ENCODE data around the gene CCDC92. TPM values are rescaled to one million over a fixed set of nuclear protein-coding genes. Genes with fewer than 3 reads are reported as not detected.

The CCDC92 gene
- polyA plus RNA-seq, 1 of the 3 experiments (the other 2 are of a cell fraction): 53.5 TPM

- H3K27me3 ChIP-seq (ENCODE audit: insufficient read depth): no peaks in the 10 kb centered on the region
- H3K36me3 ChIP-seq (replicated peaks in 1 of 2; ENCODE audit: control insufficient read depth in 1 of 2, insufficient read depth in 2 of 2, low read length in 1 of 2): peaks cover 0 to 3% of the 10 kb centered on the region in 2 experiments
- no peaks in the 10 kb centered on the region for H3F3A ChIP-seq (replicated peaks; ENCODE audit: insufficient read depth)
- POLR2A ChIA-PET: no interaction called here
- no peaks in the 10 kb centered on the region for H3K9me2 ChIP-seq
- H3K4me2 ChIP-seq: no peak overlapping the region
- peaks cover 19% of the 10 kb centered on the region for H3K79me2 ChIP-seq (ENCODE audit: insufficient read depth)
- H3K4me1 ChIP-seq (ENCODE audit: control insufficient read depth in 1 of 2, insufficient read depth in 2 of 2, low read depth in 1 of 2, low read length in 1 of 2): peaks cover 0 to 9% of the 10 kb centered on the region in 2 experiments; a peak in 2 of 4 replicates
- no peak overlapping the region for H3K27ac ChIP-seq (ENCODE audit: low read depth in 2 of 2, low read length in 1 of 2)
- H4K20me1 ChIP-seq (ENCODE audit: insufficient read depth): peaks cover 4% of the 10 kb centered on the region; the same call in 1 of the 2 replicates
- CTCF ChIA-PET: interaction anchor here (2.2 kb wide), 1 partner anchor 52 kb away, joined by 6 read pairs; no protein-coding TSS in a partner anchor
- no peaks in the 10 kb centered on the region for H3K9me3 ChIP-seq
- WGBS (ENCODE audit: low lambda C conversion rate): 96% methylated on average over 3 of the region's 3 CpGs
- H2AFZ ChIP-seq (ENCODE audit: low read depth): no peak overlapping the region
- H3K9ac ChIP-seq: no peak overlapping the region
- no peak overlapping the region for H3K4me3 ChIP-seq (ENCODE audit: low read depth in 2 of 2, low read length in 1 of 2)
- TF ChIP-seq CTCF (IDR thresholded peaks at IDR 0.05): no peak
- TF ChIP-seq JUND (IDR thresholded peaks at IDR 0.05): no peak
- no peak for TF ChIP-seq RCOR1 (IDR thresholded peaks at IDR 0.05; ENCODE audit: low read length)
- no peak for TF ChIP-seq FOXJ3 (CRISPR knock-in tag; IDR thresholded peaks at IDR 0.05)
- no peak for TF ChIP-seq CHD2 (IDR thresholded peaks at IDR 0.05; ENCODE audit: low read length, partially characterized antibody)
- TF ChIP-seq EZH2phosphoT487 (IDR thresholded peaks at IDR 0.05; ENCODE audit: borderline replicate concordance, low read depth): no peak
- TF ChIP-seq USF1 (IDR thresholded peaks at IDR 0.05; ENCODE audit: borderline replicate concordance, low read depth): no peak
- no peak for TF ChIP-seq PBX3 (IDR thresholded peaks at IDR 0.05)
- no peak for TF ChIP-seq GATA2 (CRISPR knock-in tag; IDR thresholded peaks at IDR 0.05)
- no peak for DNase-seq
Observed at GRCh38 chr12:123957196-123957595, 15.4 kb downstream of the CCDC92 start.

- Histone ChIP-seq H3K4me2 (no peak overlapping the region), H3K4me3 (ENCODE audit: low read depth in 2 of 2, low read length in 1 of 2) (no peak overlapping the region), H3K9ac (no peak overlapping the region), H3F3A (replicated peaks; ENCODE audit: insufficient read depth) (no peaks in the 10 kb centered on the region), H3K27me3 (ENCODE audit: insufficient read depth) (no peaks in the 10 kb centered on the region), H3K27ac (ENCODE audit: low read depth in 2 of 2, low read length in 1 of 2) (no peak overlapping the region), H3K4me1 (ENCODE audit: control insufficient read depth in 1 of 2, insufficient read depth in 2 of 2, low read depth in 1 of 2, low read length in 1 of 2) (peaks cover 0 to 6% of the 10 kb centered on the region in 2 experiments; a peak in 1 of 4 replicates), H3K9me3 (no peaks in the 10 kb centered on the region), H3K79me2 (ENCODE audit: insufficient read depth) (peaks cover 12% of the 10 kb centered on the region), H2AFZ (ENCODE audit: low read depth) (no peak overlapping the region), H3K9me2 (no peaks in the 10 kb centered on the region), H4K20me1 (ENCODE audit: insufficient read depth) (peaks cover 4% of the 10 kb centered on the region; the same call in 1 of the 2 replicates), H3K36me3 (replicated peaks in 1 of 2; ENCODE audit: control insufficient read depth in 1 of 2, insufficient read depth in 2 of 2, low read length in 1 of 2) (peaks cover 0 to 3% of the 10 kb centered on the region in 2 experiments)
- WGBS (ENCODE audit: low lambda C conversion rate): 94% methylated on average over 9 of the region's 9 CpGs
- ChIA-PET CTCF (interaction anchor here (0.7 to 2.2 kb wide), 2 partner anchors 12 to 51 kb away, joined by 3 to 6 read pairs; no protein-coding TSS in a partner anchor), POLR2A (no interaction called here)
- DNase-seq: no peak
- TF ChIP-seq FOXJ3 (CRISPR knock-in tag; IDR thresholded peaks at IDR 0.05): no peak
- no peak for TF ChIP-seq TAF1 (IDR thresholded peaks at IDR 0.05; ENCODE audit: borderline replicate concordance, low read depth, low read length)
- TF ChIP-seq USF1 (IDR thresholded peaks at IDR 0.05; ENCODE audit: borderline replicate concordance, low read depth): no peak
- no peak for TF ChIP-seq EP300 (IDR thresholded peaks at IDR 0.05; ENCODE audit: borderline replicate concordance in 1 of 2, low read depth in 1 of 2, low read length in 1 of 2)
Observed at GRCh38 chr12:123956249-123956648, 16.4 kb downstream of the CCDC92 start.

Measured in SK-N-SH (cell line).